HG02623 (cell line): ENCODE results near the gene SLC30A1.
"Not testable (repeated sequence)": the region's sequence is repeated elsewhere in the genome, so short reads cannot be mapped to it uniquely, and the experiment has no call there.

Source experiments
- ATAC-seq: cut with Tn5 transposase; IDR thresholded peaks from one replicate; pipeline ENCODE4 v1.9.1; 2021; ENCODE audit warnings: moderate library complexity; ENCODE audit not compliant: unreplicated experiment

Gene SLC30A1

DNA sequence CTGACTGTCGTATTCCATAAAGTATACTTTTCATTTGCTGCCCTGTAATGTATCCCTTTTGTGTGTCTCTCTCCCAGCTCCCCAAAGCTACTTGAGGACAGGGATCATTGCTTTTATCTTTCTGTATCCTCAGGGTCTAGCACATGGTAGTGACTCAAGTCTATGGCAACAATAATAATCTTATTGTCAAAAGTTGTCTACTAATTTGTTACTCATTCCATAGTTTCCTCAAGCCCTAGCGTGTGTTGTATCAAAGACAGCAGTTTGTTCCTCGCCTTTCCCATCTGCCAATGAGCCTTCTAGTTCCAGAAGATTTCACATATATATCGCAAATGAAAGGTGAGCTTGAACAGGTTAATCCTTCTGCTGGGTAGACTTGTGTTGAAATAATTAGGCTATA, 9.8 kb upstream of the SLC30A1 start:
- ATAC-seq = no peak

DNA sequence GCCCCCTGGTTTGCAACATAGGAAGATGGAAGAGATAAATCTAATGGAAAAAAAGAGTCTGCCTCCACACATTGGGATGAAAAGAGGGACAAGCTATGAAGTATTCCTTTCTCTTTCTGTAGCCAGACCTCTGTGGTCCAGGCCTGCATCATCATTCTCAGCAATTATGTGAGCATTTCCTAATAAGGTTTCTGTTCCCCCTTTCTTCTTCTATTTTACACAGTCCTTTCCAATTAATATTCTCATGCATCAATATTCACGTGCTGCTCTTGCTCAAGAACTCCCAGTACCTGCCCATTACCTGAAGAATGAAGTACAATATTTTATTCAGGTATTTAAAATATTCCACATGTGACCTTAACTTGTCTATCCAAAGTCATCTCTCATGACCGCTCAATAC, 8.2 kb upstream of the SLC30A1 start:
- no peak for ATAC-seq

DNA sequence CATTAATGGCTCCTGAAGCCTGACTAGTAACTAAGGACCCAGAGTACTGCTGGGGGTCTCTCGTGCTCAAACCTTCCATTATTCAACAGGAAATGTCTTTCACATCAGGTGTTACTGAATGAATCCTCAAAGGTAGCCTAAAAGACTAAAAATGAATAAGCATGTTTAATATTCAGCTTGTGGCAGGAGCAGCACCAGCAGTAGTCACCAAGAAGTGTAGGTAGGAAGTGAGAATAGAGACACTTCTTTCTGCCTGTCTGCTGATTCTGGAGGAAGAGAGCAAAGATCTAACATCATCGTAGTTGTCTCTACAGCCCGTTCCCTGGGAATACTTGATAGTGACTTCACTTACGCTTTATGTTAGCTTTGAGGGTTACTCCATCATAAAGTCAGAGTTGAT, 7.6 kb upstream of the SLC30A1 start:
- no peak for ATAC-seq

DNA sequence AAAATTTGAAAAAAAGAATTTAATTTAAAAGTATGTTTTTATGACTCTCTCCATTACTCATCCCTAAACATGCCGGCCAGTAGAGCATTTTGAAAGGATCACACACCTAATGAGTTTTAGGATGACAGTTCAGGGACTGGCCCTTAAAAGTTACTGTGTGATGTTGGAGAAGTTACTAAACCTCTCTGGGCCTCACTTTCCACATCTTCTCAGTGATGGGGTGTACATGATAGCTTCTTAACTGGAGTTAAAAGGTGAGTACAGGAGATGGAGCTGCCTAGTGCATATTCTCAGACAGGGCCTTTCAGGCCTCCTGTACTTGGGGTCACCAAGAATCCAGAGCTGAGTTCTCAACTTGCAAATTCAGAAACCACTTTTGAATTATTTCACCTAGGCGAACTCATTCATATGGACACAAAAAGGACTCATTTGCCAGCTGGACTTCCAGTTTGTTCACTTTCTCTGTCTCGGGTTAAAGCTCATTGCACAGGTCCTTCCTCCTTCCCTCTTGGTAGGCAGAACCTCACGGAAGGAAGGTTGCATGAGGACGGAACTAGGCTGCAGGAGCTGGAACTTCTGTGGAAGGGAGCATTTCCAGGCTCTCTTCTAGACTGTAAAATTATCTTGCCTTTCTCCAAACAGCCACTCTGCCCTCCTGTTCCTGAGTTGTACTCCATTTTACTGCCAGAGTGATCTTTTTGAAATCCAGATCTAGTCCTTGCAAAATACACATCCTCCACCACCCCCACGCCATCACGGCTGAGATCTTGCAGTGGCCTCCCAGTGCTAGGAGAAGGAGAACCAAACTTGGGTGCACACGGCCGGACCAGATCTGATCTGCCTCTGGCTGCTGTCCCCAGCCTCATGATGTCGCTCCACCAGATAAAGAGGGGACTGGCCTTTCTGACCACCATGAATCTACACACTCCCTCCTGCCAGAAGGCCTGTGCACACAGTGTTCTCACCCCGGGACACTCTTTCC, 4.3 kb upstream of the SLC30A1 start:
- ATAC-seq = no peak

DNA sequence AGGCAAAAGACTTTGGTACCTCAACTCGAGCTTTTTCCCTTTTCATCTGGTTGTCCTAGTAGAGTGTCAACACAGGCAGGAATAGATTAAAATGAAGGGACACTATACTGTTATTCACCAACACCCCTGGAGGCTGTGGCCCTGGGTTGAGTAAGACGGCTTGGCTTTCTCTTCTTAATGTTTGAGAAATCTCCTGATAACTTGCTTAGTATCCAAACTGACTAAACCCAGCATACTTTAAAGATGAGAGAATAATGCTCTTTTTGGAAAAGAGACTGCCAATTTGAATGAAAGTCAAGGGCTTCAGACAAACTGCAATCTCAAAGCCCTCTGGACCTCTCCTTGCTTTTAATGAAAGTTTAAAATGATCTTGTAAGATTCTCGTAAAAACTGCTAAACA, 2.6 kb upstream of the SLC30A1 start:
- no peak for ATAC-seq

DNA sequence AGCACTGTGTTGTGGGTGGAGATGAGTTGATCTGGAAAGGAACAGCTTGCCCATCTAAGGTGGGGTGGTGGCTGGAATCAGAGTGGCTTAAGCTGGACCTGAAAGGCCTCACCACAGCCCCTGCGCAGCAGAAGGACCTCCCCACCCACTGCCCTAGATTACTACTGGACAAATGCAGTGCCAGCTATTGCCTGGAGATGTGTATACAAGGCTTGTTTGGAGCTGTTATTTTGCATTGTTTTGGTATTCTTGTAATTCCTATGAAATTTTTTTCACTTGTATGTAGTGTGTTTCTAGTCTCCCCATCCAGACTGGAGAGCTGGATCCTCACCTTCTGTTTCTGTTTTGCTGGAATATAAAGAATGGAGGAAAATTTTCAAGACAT, 1.3 kb upstream of the SLC30A1 start:
- ATAC-seq = no peak

DNA sequence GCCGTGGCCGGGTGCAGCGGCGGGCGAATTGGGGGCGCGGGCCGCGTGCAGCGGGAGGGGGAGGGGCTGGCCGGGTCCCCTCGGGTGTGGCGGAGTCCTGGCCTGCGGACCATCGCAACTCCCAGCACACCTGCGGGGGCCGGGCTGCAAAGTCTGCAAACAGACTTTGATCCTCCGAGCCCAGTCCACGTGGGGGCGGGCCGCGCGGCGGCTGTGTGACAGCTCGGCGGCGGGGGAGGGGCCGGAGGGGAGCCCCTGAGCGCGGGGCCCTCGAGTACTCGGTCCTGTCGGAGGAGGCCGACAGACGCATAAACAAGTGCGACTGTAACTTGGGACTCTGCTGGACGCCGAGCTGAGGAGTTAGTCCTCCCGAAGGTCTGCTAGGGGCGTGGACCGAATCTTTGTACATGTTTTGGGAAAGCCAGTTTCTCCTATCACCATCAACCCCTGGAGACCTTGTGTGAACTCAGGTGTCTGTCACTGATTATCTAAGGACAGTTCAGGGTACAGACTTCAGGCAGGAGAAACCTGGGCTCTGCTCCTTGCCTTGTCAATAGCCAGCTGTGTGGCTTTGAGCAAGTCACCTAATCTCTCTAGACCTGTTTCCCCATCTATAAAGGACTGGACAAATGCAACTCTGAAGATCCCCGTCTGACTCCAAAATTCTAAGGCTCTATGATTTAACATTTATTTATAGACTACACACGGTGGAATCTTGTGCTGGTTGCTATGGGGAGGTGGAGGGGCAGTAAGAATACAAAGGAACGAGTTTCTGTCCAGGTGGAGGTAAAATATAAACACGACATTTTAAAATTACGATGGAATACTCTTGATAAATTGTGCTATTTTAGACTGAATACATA, 710 bp upstream of the SLC30A1 start:
- ATAC-seq = peak; percentile 36

DNA sequence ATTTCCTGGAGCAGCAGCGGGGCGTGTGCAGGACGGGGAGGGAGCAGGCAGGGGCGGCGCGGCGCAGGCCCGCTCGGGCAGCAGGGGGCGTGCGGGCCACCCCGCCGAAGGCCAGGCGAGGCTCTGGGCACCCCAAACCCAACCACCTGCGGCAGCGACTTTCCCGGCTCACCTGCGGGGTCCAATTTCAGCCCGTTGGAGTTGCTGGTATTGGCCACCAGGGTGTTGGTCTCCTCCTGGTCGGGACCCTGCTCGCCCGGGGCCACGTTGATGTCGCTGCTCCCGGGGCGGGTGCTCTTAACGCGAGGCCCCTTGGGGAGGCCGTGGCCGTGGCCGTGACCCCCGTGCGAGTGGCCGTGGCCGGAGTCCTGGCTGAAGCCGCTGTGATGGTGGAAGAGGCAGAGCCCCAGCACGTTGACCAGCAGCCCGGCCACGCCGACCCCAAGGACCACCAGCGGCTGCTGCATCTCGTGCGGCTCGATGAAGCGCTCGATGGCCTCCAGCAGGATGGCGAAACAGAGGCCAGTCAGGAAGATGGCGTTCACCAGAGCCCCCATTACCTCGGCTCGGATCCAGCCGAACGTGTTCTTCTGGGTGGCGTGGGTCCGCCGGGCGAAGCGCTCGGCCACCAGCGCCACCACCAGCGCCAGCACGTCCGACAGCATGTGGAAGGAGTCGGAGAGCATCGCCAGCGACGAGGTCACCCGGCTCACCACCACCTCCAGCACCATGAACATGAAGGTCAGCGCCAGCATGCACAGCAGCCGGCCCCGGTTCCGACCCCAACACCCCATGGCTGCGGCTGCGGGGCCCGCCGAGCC, 932 bp downstream of the SLC30A1 start:
- peak; percentile 36 for ATAC-seq

DNA sequence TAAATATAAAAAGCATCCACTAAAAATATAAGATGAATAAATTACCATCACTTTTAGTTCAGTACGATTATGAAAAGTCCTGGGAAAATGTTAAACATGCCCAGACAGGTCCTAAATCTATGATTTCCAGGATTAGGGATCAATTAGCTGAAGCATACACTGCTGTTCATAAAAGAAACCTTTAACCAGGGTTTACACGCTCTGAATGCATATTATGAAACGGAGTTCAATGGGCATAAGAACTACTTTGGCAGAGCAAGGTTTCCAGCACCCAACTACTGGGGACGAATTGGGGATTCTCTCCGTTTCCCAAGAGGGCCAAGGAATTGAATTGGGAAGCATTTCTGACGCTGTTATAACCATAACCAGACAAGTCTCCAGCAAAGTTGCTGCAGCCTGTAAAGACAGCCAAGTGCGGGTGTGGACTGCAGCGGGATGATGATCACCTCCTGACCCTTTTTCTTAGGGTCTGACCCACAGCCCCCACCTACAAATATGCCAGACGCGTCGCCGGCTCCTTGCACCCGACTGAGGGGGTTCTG, 1.6 kb downstream of the SLC30A1 start:
- no peak for ATAC-seq

DNA sequence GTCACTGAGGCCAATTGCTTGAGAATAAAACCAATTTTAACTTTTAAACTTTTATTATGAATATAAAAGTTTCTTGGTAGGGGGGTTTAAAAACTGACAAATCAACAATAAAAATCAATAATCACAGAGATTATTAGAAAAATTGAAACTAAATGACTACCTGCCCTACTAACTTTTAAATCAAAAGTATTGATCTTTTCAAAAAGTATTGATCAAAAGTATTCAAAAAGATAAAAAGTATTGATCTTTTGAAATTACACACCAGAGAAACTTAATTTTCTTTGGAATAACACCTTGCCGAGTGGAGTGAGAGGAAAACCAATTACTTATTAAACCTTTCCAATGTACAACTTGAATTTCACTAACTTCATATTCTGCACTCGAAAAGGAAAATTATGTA, 2.2 kb downstream of the SLC30A1 start:
- no peak for ATAC-seq

DNA sequence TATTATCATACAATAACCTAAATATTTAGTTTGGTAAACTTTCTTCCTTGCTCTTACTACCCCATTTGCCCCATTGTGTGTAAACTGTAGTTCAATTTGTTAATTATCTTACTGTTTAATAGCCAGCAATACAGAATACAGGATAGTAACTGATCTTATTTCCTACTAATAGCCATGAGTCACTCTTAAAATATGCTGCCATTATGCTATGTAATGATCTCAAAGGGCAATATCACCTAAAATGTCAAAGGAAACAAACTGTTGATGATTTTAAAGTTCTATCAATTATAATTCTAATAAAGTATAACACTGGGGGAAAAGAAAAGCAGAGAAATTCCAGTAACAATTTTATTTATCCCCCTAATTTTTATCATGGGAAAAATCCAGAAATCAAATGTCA, 4.3 kb downstream of the SLC30A1 start:
- no peak for ATAC-seq

DNA sequence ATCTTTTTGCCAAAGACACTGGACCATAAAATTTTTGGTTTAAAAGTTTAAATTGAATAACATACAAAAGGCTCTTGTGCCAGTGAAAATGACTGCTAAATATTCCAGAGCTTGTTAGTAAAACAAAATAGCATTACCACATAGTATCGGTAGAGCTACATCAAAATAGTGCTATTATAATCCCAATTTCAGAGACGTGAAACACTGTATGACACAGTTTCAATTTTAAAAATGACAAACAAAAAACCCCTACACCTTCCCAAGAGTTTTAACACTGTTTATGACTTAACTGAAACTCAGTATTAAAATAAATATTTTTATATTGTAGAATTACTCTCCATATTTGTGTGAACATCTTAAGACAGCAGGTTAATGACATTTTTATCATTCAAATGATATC, 7.0 kb downstream of the SLC30A1 start:
- ATAC-seq = no peak

DNA sequence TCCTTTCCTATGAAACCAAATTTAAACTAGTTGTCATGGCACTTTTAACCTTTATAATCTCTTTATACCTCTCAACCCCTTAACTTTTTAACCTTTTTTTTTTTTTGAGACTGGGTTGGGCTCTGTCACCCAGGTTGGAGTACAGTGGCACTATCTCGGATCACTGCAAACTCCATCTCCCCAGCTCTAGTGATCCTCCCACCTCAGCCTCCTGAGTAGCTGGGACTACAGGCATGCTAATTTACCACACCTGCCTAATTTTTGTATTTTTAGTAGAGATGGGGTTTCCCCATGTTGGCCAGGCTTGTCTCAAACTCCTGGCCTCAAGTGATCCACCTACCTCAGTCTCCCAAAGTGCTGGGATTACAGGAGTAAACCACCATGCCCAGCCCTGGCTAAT, 8.6 kb downstream of the SLC30A1 start:
- ATAC-seq = not testable (repeated sequence)

DNA sequence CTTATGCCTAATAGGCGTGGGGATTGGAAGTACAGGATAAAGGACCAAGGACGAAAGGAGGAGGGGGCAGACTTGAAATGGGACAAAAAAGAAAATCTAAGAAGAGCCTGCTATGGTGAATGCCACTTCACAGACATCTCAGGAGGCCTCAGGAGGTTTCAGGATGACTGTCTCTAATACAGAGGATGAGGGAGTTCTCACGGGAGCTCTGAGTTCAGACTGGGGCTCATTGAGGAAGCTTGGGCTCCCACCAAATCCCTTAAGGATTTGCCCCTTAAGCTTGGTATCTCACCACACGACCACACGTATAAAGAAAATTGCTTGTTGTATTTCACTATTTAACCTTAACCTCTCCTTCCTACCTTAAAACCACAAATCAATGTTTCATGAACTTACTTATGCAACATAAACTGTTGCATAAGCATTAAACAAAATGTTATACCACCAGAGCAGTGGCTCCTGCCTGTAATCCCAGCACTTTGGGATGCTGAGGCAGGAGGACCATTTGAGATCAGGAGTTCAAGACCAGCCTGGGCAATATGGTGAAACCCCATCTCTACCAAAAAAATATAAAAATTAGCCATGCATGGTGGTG, 12.4 kb downstream of the SLC30A1 start:
- peak; percentile 93 for ATAC-seq

DNA sequence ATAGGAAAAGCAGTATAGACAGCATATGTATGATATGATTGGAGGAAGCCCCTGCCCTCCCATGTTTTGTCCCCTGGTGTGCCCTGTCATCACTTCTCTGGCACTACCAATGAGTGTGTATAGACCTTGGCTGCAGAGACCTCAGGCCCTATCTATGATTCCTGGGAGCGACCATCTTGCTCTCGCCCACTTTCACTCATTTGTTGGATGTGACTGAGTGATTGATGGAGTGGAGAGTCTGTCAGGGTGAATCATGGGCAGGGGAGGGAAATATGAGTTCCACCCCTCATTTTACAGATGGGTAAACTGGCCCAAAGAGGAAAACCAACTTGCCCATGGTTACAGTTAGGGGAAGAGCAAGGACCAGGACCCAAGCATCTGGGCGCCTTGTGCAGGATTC, 14.9 kb downstream of the SLC30A1 start:
- ATAC-seq = no peak

DNA sequence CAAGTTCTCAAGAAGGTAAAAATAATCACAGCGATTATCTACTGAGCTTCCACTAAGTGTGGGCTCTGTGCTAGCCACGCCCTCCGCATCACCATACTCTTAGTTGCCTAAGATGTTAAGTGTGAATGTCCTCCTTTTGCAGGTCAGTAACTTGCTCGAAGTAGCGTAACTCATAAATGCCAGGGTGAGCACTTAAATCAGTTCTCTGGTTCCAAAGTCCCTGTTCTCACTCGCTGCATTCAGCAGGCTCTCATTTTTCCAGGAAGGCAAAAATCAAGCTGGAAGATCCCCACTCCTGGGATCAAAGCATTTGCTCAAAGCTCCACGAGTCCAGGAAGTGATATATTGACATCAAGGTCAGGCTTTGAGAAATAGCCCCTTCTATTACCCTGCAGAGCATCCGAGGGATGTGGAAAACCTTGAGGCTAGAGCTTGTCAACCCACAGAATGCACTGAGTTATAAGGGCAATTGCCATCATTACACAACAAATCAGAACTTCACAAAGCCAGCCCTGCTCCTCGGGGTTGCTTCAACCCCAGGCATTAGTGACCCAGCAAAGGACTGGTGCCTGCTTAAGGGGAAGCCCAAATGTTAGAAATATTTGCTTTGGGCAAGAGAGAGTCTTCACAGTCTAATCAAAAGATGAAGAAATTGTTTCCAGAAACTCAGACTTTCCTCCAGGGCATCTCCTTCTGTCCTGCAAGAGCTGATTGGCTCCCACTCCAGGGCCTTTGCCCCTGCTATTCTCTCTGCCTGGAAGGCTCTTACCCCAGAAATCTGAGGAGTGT, 19.5 kb downstream of the SLC30A1 start:
- ATAC-seq = no peak

DNA sequence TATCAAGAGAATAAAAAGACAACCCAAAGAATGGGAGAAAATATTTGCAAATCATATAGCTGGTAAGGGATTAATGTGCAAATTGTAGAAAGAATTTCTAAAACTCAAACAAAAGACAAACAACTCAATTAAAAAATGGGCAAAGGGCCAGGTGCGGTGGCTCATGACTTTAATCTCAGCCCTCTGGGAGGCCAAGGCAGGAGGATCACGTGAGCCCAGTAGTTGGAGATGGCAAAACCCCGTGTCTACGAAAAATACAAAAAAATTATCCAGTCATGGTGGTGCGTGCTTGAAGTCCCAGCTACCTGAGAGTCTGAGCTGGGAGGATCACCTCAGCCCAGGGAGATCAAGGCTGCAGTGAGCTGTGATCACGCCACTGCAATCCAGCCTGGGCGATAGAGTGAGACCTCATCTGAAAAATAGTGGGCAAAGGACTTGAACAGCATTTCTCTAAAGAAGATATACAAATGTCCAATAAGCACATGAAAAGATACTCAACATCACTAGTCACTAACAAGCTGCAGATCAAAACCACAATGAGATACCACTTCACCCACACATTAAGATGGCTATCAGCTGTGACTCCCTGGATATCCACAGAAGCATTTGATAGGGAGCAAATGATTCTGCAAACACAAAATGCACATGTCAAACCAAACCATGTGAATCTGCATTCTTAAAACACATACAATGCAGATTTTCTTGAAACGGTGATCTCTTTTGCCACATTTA, 20.9 kb downstream of the SLC30A1 start:
- no peak for ATAC-seq

DNA sequence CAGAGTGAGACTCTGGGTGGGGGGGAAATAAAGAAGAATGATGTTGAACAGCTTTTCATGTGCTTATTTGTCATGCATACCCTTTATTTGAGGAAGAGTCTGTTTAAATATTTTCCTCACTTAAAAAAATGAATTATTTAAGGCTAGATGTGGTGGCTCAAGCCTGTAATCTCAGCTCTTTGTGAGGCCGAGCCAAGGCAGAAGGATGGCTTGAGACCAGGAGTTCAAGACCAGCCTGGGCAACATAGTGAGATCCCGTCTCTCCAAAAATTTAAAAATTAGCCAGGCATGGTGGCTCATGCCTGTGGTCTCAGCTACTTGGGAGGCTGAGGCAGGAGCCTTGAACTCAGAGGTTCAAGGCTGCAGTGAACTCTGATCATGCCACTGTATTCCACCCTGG, 25.4 kb downstream of the SLC30A1 start:
- ATAC-seq = no peak
